ENCODE data around the gene NME9.

NME9 gene

DNA sequence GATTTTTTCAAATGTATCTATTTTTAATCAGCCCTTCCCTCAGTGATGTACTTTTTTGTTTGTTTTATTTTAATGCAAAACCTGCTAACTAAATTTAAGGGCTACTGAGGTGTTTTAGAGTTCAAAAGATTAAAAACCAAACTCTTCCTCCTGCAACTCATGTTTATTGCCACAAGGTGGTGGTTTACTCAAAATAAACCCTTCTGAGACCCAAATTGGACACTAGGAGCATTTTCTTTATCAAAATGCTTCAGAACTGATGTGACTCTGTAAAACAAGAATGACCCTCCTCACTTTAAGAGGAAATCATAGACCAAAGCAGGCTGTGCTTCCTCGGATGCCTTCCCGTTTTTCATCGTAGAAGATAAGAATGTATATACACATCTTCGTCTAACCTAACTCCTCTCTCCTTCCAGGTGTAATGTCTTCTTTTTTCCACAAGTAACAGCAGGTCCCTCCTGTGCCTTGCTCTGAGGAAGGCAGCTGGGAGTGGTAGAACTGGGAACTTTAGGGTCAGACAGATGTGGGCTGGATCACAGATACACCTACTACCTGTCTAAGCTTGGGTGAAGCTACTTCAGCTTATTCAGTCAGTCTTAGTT, 2.9 kb upstream of the NME9 start:
- DNase-seq = no peak

DNA sequence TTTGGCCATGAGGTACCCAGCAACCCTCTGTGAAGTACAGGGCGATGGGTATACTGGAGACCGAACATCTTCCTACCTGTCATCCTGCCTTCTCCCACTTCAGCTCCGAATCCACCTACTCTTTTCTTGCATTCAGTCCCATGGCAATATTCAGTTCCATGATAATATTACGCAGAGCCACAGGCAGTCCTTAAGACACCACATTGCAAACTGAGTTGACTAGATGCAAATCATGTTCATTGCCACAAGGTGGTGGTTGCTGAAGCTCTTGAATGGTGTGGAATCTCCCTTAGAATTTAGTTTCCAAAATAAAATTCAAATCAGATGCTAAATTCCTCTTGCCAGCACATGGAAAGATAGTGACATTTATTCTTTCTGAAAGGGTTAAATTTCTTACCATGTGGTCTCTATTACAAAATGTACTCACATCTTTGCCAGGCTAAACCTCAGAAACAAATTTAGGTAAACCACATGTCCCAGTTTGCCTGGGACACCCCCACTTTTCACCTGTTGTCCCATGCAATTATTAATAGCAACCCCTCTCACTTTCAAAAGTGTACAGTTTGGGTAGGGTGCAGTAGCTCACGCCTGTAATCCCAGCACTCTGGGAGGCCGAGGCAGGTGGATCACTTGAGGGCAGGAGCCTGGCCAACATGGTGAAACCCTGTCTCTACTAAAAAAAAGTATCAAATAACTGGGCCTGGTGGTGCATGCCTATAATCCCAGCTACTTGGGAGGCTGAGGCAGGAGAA, 1.7 kb upstream of the NME9 start:
- no peak for DNase-seq

DNA sequence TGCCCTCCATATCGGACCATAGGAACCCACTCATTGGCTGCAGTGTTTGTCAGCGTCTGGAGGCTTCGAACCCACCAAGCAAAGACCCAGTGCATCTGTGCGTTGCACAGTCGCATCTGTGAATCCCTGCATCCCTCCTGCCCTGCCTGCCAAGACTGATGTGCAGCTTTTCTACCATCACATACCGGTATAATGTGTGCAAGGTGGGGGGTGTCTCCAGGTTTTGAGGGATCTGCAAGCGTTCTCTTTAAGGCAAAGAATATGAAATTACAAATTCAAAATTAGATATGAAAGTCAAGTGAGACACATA, 288 bp upstream of the NME9 start:
- DNase-seq = no peak

DNA sequence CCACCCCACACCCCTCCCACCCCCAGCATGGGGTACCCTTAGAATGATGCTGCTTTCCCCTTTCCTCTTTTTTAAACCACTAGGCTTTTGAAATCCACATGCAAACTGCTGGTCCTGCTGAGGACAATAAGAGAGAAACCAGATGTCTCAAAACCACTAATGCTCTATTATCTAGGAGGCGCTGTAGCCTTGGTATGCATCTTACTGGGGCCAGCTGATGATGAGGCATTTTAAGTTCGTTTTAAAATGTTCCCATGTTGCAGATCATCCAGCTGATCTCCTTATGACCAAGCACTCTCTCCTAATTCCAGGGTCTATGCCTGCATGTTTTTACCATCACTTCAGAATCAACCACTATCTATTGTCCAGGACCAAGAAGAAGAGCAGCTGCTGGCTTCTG, 1.3 kb downstream of the NME9 start:
- no peak for DNase-seq

DNA sequence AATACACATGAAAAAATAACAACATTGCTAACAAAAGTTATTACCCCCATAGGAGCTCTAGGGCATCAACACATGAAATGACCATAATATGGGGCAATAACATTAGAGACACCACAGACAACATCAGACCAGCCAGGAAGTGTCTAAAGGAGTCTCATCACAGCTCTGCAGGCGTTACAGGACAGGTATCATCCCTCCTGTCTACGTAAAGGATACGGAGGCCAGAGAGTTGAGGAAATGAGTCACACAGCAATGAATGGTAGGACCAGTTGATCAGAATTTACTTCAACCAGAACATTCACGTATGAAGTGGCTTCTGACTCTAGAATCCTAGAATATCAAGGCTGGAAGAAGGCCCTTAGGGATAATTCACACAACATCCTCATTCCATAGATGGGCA, 1.8 kb downstream of the NME9 start:
- no peak for DNase-seq

DNA sequence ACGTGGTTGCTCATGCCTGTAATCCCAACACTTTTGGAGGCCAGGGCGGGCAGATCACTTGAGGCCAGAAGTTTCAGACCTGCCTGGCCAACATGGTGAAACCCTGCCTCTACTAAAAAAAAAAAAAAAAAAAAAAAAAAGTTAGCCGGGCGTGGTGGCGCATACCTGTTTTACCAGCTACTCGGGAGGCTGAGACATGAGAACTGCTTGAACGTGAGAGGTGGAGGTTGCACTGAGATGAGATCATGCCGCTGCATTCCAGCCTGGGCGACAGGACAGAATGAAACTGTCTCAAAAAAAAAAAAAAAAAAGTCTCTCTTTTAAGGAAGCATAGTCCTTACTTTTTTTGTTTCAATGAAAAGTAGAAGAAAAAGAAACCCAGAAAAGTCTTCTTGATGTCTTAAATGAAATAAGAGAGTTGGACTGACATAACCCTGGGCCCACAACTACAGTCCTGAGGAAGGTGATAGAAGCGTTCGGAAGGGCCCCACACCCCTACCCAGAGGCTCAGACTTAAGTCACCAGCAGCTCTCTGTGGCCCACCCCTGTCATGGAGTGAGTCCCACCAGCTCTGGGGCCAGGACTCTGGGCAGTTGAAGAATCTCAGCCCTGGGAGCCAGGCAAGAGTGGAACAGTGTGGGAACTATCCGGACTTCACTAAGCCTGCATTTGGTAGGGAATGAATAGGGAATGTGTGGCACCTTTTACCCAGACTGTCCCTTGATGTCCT, 2.6 kb downstream of the NME9 start:
- DNase-seq = no peak

DNA sequence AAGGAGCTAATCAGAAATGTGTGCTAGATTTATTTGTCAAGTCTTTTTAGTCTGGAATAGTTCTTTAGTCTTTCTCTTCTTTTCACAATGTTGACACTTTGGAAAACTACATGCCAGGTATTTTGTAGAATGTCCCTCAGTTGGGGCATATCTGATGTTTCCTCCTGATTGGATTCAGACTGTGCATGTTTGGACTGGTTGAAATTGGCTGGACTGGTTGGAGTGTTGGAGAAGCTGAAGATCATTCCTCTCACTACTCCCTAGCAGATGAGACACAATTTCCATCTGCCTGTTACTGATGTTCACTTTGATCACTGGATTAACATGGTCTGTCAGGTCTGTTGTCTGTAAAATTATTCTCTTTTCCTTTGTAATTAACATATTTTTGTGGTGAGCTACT, 3.7 kb downstream of the NME9 start:
- DNase-seq = no peak

DNA sequence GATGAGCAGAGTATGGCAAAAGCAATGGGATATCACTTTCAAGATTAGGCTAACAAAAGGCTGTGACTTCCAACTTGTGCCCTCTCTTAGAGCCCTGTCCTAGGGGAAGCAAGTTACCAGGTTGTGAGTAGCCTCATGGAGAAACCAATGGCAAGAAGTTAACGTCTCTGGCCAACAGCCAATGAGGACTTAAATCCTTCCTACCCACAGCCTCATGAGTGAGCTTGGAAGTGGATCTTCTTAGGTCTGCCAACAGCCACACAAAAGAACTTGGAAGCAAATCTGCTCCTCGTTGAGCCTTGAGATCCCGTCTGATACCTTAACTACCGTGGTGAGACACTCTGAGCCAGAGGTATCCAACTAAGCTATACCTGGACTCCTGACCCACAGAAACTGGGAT, 5.7 kb downstream of the NME9 start:
- DNase-seq = no peak

DNA sequence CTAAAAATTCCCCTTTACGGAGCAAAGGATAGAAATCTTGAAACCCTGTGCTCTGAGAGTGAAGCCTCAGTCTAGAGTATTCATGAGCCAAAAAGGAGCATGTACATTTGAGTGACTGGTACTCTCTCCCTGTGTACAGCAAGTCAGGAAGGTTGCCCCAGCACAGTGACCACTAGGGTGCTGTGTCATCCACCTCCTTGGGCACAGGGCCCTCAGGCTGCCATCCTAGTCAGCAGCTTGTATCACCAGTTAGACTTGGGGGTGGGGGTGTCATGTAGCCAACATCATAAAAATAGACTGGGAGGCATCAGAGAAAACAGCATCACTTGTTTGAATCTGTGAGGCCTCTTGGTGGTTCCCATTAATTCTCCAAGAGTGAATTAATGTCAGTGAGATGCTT, 12.0 kb downstream of the NME9 start:
- no peak for DNase-seq

DNA sequence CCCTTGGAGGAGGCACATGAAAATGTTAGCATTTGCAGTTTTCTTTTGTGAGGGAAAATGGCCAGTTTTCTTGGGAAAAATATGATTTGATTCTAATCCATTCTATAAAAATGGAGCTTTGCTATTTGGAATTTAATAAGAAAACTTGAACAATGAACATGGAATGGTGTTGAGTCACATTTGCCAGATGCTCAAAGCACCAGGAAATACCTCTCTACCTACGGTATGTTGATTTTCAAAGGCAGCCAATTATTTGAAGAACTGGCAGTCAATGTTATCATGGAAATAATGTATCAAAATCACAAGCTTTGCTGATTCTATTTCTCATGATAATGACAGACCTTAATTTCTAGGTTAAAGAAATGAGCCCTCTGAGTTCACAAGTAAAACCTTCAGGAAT, 14.9 kb downstream of the NME9 start:
- no peak for DNase-seq

DNA sequence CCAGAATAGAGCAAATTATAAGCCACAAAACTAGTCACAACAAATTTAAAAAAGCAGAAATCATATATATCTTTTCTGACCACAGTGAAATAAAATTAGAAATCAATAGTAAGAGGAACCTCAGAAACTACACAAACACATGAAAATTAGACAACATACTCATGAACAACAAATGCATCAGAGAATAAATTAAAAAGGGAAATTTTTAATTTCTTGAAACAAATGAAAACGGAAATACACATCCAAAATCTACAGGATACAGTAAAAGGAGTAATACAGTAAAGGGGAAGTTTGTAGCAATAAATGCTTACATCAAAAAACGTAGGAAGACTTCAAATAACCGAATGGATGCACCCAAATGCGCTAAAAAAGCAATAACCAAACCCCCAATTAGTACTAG, 19.2 kb downstream of the NME9 start:
- no peak for DNase-seq

DNA sequence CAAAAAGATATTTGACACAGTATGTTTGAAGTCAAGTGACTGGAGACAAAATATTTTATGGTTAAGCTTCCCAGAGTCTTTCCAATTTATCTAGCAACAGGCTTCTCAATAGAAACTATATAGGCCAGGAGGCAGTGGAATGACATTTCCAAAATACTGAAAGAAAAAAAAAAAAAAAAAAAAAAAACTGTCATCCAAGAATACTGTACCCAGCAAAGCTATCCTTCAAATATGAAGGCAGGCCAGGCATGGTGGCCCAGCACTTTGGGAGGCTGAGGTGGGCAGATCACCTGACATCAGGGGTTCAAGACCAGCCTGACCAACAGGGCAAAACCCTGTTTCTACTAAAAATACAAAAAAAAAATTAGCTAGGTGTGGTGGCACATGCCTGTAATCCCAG, 20.9 kb downstream of the NME9 start:
- DNase-seq = no peak

DNA sequence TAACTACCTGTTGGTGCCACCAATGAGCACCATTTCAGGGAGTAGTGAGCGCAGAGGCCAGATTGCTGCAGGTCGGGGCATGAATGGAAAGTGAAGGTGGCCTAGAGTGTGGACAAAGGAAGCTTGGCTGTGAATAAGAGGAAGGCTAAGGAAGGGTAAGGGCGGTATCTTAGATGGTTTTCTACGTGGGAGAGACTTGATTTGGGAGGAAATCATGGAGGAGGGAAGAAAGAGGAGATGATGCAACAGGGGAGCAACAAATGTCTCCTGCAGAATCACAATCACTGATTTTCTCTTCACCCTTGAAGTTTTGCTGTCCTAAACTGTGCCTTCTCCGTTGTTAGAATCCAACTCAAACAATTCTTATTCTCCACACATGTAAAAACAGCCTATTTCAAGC, 21.8 kb downstream of the NME9 start:
- no peak for DNase-seq

DNA sequence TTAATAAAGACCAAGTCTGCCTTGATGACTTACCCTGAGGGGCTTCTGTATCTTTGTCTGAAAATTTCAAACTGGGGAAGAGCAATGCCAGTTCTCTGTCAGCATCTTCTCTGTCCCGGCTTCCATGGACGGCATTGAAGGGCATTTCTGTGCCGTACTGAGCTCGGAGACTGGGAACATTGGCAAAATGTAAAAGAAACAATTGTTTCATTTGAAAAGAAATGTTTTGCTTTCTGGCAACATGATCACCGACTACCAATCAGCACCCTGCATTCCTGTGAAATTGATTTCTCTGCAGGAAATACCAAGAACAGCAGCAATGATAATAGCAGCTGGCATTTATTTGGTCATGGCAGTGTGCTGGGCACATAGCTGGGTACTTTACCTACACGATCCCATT, 26.2 kb downstream of the NME9 start:
- no peak for DNase-seq

DNA sequence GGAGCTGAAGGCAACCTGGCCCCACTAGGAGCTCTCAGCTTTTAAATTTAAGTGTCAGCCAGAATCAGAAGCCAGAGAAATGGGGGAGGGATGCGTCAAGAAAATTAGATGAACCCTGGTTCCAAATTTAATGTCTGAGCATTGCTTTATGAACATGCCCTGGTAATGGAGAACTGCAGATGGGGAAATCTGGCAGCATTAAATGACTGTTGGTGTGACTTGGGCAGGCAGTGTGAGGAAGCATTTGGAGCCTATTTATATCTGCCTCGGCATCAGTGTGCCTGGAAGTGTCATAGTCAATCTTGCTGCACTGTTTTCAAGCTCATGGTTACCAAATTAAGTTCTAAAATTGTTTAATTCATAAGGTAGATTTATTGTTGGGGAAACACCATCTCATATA, 29.0 kb downstream of the NME9 start:
- no peak for DNase-seq

DNA sequence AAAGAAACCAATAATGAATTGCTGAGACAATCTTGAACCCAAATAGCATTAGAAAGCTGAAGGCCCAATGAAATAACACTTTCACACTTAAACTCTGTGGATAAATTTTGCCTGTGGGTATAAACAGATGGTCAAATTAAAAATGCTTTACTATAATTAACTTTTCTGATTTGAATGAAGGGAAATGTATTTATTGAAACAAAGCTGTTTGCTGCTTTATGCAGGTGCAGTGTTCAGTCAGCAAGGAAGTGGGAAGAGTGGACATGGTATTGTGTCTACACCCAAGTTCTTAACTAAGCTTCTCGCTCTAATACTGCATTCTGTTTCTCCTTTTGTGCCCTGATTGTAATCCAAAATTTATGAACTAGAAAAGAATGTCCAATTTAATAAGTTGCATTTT, 31.8 kb downstream of the NME9 start:
- no peak for DNase-seq

DNA sequence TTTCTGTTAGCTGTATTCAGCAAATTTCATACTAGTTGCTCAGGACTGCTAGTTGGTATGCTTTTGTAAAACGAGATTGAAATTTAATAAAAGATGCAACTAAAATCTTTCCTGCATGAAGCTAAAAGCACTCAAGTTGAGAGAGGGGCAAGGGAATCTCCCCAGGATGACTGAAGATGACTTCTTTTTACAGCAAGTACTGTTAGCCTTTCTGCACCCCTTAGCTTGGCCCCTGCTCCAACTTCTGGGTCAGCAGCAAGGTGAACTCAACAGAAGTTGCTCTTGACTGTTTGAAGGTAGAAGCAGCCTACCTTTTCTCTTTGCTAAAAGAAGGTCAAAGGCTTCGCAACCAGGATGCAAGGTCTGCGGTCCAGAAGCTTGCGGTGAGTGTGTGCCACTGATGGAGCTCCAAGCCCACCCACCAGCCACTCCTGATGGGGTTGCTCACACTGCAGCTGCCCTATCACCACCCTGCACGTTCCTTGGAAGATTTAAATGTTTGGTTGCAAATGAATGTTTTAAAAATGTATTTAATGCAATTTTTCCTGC, 32.5 kb downstream of the NME9 start:
- DNase-seq = no peak

DNA sequence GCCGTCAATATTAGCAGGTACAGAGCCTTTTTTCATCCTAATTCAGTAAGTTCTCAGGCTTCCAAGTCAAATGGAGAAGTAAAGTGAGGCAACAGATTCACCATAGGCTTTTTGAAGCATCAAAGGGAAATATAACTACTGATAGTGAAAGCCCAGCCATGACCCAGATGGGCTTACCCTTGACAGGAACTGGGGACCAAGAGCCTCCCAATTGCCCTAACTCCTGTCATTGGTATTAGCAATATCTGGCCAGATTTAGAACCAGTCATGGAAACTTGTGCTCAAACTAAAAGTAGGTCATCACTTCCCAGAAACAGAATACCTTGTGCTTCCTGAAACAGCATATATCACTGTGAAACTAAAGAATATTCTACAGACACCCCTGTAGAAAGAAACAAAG, 33.0 kb downstream of the NME9 start:
- no peak for DNase-seq

DNA sequence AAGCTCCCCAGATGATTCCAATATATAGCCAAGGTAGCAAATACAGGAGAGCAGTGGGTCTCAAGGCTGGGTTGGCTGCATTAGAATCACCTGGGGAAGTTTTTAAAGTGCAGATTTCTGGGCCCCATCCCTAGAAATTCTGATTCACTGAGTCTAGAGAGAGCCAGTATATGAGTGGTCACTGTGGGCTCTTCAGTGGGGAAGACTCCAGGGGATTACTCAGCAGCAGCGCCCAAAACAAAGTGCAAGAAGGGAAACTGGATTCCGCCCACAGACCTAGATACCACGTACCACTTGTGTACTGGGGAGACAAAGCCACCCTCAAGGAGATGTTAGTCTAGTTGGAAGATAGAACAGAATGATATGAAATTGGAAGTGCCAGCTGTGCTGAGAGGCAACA, 40.0 kb downstream of the NME9 start:
- no peak for DNase-seq

DNA sequence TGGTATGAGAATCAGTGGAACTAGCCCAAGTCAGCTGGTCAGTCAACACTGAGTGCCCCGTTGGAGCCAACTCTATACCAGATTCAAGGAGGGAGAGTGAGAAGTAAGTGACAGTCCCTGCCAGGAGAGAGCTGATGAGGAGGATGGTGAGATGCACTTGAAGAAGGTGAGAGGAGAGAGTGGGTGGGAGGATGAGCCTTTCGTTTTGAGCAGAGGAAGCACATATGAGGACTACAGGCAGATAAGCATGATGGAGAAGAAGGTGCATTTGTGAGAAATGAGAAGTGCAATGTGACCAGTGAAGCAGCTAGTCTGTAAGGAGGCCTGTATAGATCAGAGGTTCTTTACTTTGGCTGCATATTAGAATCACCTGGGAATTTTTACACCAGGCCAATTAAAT, 40.4 kb downstream of the NME9 start:
- no peak for DNase-seq

DNA sequence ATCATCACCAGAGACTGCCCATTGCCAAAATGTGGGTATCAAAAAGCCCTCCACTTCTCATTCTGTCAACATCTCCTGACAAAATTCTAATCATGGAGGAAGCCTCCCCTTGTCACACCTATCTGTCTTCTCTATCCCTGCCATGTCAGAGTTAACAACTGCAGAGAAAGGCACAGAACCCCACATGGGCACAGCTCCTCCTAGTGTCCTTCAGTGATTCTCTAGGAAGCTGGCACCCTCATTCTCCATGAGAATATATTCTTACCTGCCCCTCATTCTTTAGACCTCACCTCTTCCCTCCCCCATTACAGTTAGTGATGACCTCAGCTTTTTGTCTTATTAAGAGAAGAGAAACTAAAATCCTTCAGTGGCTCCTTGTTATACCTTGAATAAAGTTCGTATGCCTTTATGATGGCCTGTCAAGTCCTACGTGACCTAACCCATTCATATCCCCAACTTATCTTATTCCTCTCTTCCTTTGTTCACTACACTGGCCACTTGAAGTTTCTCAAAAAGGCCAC, 44.6 kb downstream of the NME9 start:
- no peak for DNase-seq

DNA sequence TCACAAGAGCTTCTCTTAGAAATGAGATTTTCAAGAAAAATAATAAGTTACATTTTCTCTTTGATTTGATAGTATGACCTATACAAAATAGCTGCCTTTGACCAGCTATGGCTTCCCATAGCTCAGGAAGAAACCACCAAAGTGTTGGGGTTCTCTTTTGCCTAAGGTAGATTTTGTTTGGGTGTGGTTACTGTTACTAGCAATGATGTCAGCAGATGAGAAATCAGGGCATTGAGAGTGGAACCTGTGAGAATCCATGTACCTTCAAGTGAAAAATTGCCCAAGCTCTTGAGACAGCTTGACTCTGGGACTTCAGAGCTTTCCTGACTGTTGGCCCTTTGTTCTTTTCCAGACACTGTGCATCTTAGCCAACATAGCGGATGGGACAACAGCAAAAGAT, 45.6 kb downstream of the NME9 start:
- no peak for DNase-seq

DNA sequence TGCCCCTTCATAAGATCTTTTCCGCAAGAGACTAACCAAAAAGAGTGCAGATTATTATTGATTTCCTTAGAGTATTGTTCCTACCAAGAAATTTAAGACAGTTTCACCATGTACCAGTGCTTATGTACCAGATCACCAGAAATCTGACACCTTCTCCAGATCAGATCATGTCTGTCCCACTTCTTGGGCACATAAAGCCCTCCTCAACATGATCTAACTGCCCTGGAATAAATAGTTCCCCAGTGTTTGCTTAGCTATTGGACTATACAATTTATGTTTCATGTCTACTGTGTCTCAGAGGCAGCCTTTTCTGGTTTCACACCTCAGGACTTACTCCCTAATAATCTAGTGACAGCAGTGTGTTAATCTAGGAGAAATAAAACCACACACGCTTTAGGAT, 46.8 kb downstream of the NME9 start:
- DNase-seq = no peak

DNA sequence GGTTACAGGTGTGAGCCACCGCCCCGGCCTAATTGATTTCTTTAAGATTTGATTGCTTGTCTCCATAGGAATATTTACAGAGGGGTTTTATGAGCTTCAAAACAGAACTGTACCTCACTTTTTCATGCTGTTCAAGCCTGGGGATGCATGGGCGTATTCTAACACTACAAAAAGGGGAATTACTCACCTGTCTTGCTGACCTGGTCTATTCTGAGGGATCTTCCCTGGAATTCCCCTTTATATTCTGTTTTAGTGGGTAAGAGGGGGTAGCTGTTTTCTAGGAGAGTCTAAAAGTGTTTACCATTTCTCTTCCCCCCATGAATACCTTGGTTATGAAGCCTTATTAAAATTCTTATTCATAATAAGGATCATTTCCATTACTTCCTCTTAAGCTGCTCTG, 48.1 kb downstream of the NME9 start:
- DNase-seq = no peak

Measured in SHP77 (cell line).